PC-9 (cell line): Measurements from ENCODE around the gene CLEC16A. TPM values are rescaled to one million over a fixed set of nuclear protein-coding genes. Genes with fewer than 3 reads are reported as not detected.

ENCODE experiments used
- BruUV-seq: library from RNA; stranded (reverse); fragments of 400-500 nt; replicated peaks from 2 replicates; lab custom pipeline; 2021; lab: Mats Ljungman, UMichigan
- CTCF ChIA-PET: fragments of 300-600 bp; sonication (Branson Sonifier 250); formaldehyde crosslinking; loops from one replicate; lab custom pipeline; 2022; ENCODE audit warnings: antibody characterized with exemption; lab: Charles Lee
- POLR2A ChIA-PET: fragments of 300-600 bp; sonication (Branson Sonifier 250); formaldehyde crosslinking; loops from one replicate; lab custom pipeline; 2022; ENCODE audit warnings: antibody characterized with exemption; ENCODE audit not compliant: unreplicated experiment; lab: Charles Lee
- DNase-seq, 2 experiments: peaks; one replicate each; pipeline versions ENCODE4 v3.0.0 to v3.0.0-alpha.2; 2015 to 2022; ENCODE audit warnings: mixed read lengths in 1 of 2
- H2AFZ ChIP-seq: fragments of 200-600 bp; sonication (generic); 2 replicates; pipeline ENCODE4 v1.8.1; 2017; ENCODE audit warnings: antibody characterized with exemption
- H3F3A ChIP-seq: fragments of 200-600 bp; sonication (generic); 2 replicates; pipeline ENCODE4 v1.8.1; 2017; ENCODE audit warnings: antibody characterized with exemption, mild to moderate bottlenecking, low read depth; ENCODE audit not compliant: insufficient read depth
- H3K27ac ChIP-seq: fragments of 200-600 bp; sonication (generic); 2 replicates; pipeline ENCODE4 v1.6.1; 2016; ENCODE audit warnings: mixed run types
- H3K27me3 ChIP-seq: fragments of 200-600 bp; sonication (generic); 2 replicates; pipeline ENCODE4 v1.6.1; 2016; ENCODE audit warnings: low read depth, mixed run types; ENCODE audit not compliant: insufficient read depth
- H3K36me3 ChIP-seq: fragments of 200-600 bp; sonication (generic); 2 replicates; pipeline ENCODE4 v1.6.1; 2016; ENCODE audit warnings: low read depth, mixed run types
- H3K4me1 ChIP-seq: fragments of 200-600 bp; sonication (generic); replicated peaks from 2 replicates; pipeline ENCODE4 v1.6.1; 2016; ENCODE audit warnings: mixed run types; ENCODE audit not compliant: insufficient read depth
- H3K4me2 ChIP-seq: fragments of 200-600 bp; sonication (generic); 2 replicates; pipeline ENCODE4 v1.6.1; 2017; ENCODE audit warnings: mixed run types
- H3K4me3 ChIP-seq: fragments of 200-600 bp; sonication (generic); 2 replicates; pipeline ENCODE4 v1.6.1; 2016; ENCODE audit warnings: mixed run types
- H3K79me2 ChIP-seq: fragments of 200-600 bp; sonication (generic); 2 replicates; pipeline ENCODE4 v1.6.1; 2017; ENCODE audit warnings: low read depth, mixed run types
- H3K9me2 ChIP-seq: fragments of 200-600 bp; sonication (generic); 2 replicates; pipeline ENCODE4 v1.8.1; 2017; ENCODE audit warnings: mild to moderate bottlenecking; ENCODE audit not compliant: insufficient read depth
- H3K9me3 ChIP-seq: fragments of 200-600 bp; sonication (generic); 2 replicates; pipeline ENCODE4 v1.8.1; 2016; ENCODE audit warnings: low read depth; ENCODE audit not compliant: insufficient read depth
- H4K20me1 ChIP-seq: fragments of 200-600 bp; sonication (generic); 2 replicates; pipeline ENCODE4 v1.8.1; 2017; ENCODE audit not compliant: insufficient read depth
- EZH2 ChIP-seq: fragments of 200-600 bp; sonication (generic); IDR thresholded peaks from 2 replicates; pipeline ENCODE4 v1.8.0; 2017; ENCODE audit warnings: antibody characterized with exemption, low read depth
- intact Hi-C: fragments of 100-400 bp; cut with micrococcal nuclease; formaldehyde crosslinking; loops from one replicate; pipeline ENCODE4 v1.10.0; 2022; ENCODE audit not compliant: unreplicated experiment
- total RNA-seq: library from RNA; stranded (reverse); gene quantifications from 2 replicates; pipeline ENCODE4 v1.2.3, GENCODE V29; 2021
- TF ChIP-seq, protein P1 (sequence below): fragments of 200-600 bp; sonication (generic); conservative IDR thresholded peaks from 2 replicates; pipeline ENCODE4 v1.6.1; 2017; ENCODE audit warnings: mixed run types, antibody characterized with exemption, mild to moderate bottlenecking, moderate library complexity

CLEC16A gene
- total RNA-seq, 1 experiment from 2014 or later: 34.9 TPM

DNA sequence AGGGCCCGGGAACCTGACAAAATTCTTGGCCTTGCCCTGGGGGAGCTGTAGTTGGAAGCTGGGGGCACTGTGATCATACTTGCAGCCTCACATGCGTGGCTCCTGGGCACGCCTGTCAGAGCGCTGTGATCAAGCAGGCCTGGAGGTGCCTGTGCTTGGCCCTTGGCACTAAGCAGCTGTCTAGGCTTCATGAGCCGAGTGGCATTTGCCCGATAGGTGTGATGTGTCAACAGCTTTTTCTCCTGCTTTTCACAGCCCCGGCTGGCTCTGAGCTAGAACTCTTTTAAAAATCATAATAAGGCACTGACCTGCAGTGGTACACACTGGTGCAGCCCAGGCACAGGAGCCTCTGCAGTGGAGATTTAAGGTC is 197.9 kb downstream of the CLEC16A start:
- no TSS peak for BruUV-seq
- no peaks in the 10 kb centered on the region for H3K27me3 ChIP-seq
- H4K20me1 ChIP-seq: no peaks in the 10 kb centered on the region
- DNase-seq: no peak
- H3K79me2 ChIP-seq: no peaks in the 10 kb centered on the region
- H3K9me2 ChIP-seq: no peaks in the 10 kb centered on the region
- H3K4me2 ChIP-seq: no peak overlapping the region
- POLR2A ChIA-PET: interaction anchor here (0.7 kb wide), 1 partner anchor 151 kb away, joined by 14 read pairs; no protein-coding TSS in a partner anchor
- no peak for TF ChIP-seq EZH2
- TF ChIP-seq, protein P1, sequence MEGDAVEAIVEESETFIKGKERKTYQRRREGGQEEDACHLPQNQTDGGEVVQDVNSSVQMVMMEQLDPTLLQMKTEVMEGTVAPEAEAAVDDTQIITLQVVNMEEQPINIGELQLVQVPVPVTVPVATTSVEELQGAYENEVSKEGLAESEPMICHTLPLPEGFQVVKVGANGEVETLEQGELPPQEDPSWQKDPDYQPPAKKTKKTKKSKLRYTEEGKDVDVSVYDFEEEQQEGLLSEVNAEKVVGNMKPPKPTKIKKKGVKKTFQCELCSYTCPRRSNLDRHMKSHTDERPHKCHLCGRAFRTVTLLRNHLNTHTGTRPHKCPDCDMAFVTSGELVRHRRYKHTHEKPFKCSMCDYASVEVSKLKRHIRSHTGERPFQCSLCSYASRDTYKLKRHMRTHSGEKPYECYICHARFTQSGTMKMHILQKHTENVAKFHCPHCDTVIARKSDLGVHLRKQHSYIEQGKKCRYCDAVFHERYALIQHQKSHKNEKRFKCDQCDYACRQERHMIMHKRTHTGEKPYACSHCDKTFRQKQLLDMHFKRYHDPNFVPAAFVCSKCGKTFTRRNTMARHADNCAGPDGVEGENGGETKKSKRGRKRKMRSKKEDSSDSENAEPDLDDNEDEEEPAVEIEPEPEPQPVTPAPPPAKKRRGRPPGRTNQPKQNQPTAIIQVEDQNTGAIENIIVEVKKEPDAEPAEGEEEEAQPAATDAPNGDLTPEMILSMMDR: no peak
- no peak overlapping the region for H3K4me3 ChIP-seq
- H3K9me3 ChIP-seq: no peaks in the 10 kb centered on the region
- no peaks in the 10 kb centered on the region for H3K36me3 ChIP-seq
- CTCF ChIA-PET: no interaction called here
- intact Hi-C loops: no loop called here
- H3K27ac ChIP-seq: no peak overlapping the region
- H3F3A ChIP-seq: peaks cover under 1% of the 10 kb centered on the region; the same call in 1 of the 2 replicates
- peaks cover 19% of the 10 kb centered on the region for H3K4me1 ChIP-seq
- no peak overlapping the region for H2AFZ ChIP-seq

GRCh38 chr16:11142951-11143350 is 198.6 kb downstream of the CLEC16A start:
- H4K20me1 ChIP-seq: no peaks in the 10 kb centered on the region
- no peak for DNase-seq
- H3K4me1 ChIP-seq: peaks cover 19% of the 10 kb centered on the region
- H3K9me2 ChIP-seq: no peaks in the 10 kb centered on the region
- no peak overlapping the region for H3K4me2 ChIP-seq
- H2AFZ ChIP-seq: no peak overlapping the region
- ChIA-PET POLR2A (interaction anchor here (0.7 kb wide), 1 partner anchor 152 kb away, joined by 14 read pairs; no protein-coding TSS in a partner anchor), CTCF (no interaction called here)
- H3F3A ChIP-seq: no peaks in the 10 kb centered on the region
- no TSS peak for BruUV-seq
- no peaks in the 10 kb centered on the region for H3K36me3 ChIP-seq
- no peak overlapping the region for H3K27ac ChIP-seq
- no peaks in the 10 kb centered on the region for H3K27me3 ChIP-seq
- H3K79me2 ChIP-seq: no peaks in the 10 kb centered on the region
- H3K9me3 ChIP-seq: no peaks in the 10 kb centered on the region
- no peak for TF ChIP-seq EZH2
- TF ChIP-seq, protein P1: no peak
- intact Hi-C loops: no loop called here
- no peak overlapping the region for H3K4me3 ChIP-seq

DNA sequence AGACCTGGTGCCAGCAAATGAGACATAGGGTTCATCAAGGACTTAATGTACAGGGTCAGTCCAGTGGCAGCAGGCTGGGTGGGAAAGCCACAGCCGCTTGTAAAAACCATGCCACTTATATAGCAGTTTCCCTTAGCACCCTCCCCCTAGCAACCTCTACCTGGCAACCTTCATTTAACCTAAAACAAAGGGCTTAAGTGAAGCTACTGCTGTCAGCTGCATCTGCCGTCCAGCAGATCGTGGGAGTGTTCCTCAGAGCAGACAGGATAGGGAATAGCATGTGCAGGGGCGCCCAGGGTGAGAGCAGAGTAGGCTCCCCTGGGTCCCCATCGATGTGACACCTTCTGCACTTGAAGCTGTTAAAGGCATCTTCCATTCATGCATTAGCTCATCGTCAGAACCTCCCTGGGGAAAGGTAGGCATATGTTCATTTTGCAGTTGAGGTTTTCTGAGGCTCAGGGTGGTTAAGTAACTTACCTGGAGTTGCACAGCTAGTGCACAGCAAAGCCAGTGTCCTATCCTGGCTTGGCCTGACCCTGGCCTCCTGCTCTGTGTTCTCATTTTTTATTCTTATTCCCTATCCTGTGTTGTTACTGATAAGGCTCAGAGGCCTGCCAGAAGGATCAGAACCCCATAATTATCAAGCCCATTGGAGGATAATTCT is 199.1 kb downstream of the CLEC16A start:
- H3K4me2 ChIP-seq: no peak overlapping the region
- intact Hi-C loops: no loop called here
- H3K9me2 ChIP-seq: no peaks in the 10 kb centered on the region
- BruUV-seq: no TSS peak
- H3K79me2 ChIP-seq: no peaks in the 10 kb centered on the region
- no peak overlapping the region for H3K27ac ChIP-seq
- ChIA-PET CTCF (interaction anchor here (0.6 kb wide), 1 partner anchor 504 kb away, joined by 8 read pairs; no protein-coding TSS in a partner anchor), POLR2A (no interaction called here)
- no peak overlapping the region for H3K4me3 ChIP-seq
- H3K9me3 ChIP-seq: no peaks in the 10 kb centered on the region
- no peaks in the 10 kb centered on the region for H3K27me3 ChIP-seq
- no peak overlapping the region for H2AFZ ChIP-seq
- no peaks in the 10 kb centered on the region for H3F3A ChIP-seq
- TF ChIP-seq, protein P1: no peak
- no peak for TF ChIP-seq EZH2
- no peak for DNase-seq
- H3K4me1 ChIP-seq: peaks cover 14% of the 10 kb centered on the region
- no peaks in the 10 kb centered on the region for H4K20me1 ChIP-seq
- H3K36me3 ChIP-seq: no peaks in the 10 kb centered on the region
